Measurements from ENCODE around the gene RAD51B.

DNA sequence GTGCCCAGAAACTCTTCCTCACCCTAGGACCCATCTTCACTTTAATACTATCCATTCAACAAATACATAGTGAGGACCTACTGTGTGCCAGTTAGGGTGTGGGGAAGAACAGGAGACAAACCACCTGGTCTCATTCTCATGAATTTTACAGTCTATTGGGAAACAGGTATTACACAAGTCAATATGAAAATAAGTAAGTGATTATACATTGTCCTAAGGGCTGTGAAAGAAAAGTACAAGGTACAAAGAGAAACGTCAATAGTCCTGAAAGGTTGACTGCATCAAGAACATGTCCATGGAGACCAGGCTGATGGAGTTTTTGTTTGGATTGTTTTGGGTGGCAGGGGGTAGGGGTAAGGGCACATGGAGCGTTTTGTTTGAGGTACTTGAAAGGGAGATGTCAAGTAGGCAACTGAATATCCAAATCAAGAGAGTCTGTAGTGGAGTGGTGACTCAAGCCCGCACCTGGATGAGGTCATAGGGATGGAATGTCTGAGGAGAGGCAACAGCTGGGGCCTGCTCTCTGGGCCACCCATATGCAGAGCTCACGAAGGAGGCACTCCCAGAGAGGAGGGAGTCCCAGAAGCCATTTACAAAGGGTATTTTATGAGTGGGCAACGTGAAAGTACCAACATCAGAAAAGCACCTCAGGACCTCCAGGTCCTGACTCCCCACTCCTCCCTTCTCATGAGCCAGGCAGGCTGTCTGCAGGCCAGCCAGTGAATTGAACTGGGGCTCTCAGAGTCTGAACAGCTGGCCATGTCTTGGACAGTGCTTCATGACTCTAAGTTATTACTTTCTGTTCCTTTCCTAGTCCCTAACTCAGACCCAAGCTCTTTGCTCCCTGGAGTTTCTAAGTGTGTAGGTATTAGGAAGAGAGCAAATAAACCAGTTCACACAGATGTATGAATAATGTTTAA lies 701.3 kb downstream of the RAD51B start:
- TF ChIP-seq, protein P1, sequence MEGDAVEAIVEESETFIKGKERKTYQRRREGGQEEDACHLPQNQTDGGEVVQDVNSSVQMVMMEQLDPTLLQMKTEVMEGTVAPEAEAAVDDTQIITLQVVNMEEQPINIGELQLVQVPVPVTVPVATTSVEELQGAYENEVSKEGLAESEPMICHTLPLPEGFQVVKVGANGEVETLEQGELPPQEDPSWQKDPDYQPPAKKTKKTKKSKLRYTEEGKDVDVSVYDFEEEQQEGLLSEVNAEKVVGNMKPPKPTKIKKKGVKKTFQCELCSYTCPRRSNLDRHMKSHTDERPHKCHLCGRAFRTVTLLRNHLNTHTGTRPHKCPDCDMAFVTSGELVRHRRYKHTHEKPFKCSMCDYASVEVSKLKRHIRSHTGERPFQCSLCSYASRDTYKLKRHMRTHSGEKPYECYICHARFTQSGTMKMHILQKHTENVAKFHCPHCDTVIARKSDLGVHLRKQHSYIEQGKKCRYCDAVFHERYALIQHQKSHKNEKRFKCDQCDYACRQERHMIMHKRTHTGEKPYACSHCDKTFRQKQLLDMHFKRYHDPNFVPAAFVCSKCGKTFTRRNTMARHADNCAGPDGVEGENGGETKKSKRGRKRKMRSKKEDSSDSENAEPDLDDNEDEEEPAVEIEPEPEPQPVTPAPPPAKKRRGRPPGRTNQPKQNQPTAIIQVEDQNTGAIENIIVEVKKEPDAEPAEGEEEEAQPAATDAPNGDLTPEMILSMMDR (IDR thresholded peaks at IDR 0.05), result no peak
- TF ChIP-seq POLR2A (IDR thresholded peaks at IDR 0.05), result no peak

Data from tibial nerve (tissue), 3 donors.